Measurements from ENCODE around the gene NCK2. TPM values are rescaled to one million over a fixed set of nuclear protein-coding genes. Genes with fewer than 3 reads are reported as not detected.

NCK2 gene
- 29.0 and 32.2 TPM in 2 replicates for total RNA-seq

DNA sequence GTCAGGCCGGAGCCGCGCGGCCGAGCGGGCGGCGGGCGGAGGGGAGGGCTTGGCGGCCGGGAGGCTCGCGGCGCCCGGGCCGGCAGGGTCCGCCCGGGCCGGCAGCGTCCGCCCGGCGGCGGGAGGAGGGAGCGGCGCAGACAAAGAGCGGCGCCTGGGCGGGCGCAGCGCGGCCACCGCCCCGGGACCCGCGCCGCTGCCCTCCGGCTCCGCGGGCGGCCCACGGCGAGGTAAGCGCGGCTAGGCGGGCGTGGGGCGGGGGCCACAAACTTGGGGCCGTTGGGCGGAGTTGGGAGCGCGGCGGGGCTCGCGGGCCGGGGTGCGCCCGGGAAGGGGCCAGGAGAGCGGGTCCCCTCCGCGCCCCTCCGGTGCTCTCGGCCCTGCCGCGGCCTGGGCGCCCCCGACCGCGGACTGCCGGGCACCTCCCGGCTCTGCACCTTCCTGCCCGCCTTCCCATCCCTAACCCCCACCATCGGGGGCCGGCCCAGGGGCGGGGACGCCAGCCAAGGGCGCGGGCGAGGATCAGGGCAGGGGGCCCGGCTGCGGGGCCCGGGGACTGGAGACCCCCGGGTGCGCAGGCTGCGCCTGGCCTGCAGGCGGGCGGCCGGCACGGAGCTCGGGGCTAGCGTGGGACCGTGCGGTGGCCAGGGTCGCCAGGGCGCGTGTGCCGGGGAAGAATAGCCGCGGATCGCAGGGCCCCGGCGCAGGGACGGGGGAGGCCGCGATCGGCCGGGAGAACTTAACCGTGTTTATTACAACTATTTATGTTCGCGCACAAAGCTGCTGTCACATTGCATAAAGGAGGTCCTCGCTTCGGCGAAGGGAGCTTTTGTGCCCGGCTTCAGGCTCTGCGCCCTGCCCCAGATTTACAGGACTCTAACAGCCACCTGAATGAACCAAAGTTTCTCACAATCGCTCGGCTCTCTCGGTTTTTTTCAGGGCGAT, at the start of gene NCK2:
TSS of gene NCK2 (plus strand) at position 4 of the 945 bp plus-strand sequence. CDS start 110,152 bp downstream, outside the sequence.

Data from regular cardiac myocyte (primary cell).